ENCODE data around the gene PGM2. TPM values are rescaled to one million over a fixed set of nuclear protein-coding genes. Genes with fewer than 3 reads are reported as not detected.

The PGM2 gene
- total and polyA plus RNA-seq, 2 donors: 20.5 to 46.2 TPM

- no peak overlapping the region for H3K27ac ChIP-seq (ENCODE audit: low read depth in 1 of 2, low read length in 1 of 2)
- no peak for DNase-seq (ENCODE audit: low read depth in 6 of 9, low spot score in 9 of 9)
- H3K9me3 ChIP-seq (ENCODE audit: control insufficient read depth in 2 of 2, insufficient read depth in 1 of 2, low read length in 1 of 2): no peaks in the 10 kb centered on the region
- peaks cover 9 to 32% of the 10 kb centered on the region in 2 donors for H3K36me3 ChIP-seq (ENCODE audit: control insufficient read depth in 2 of 2, insufficient read depth in 2 of 2, low read length in 1 of 2)
- H3K4me3 ChIP-seq (ENCODE audit: low read length in 2 of 2): no peak overlapping the region
- over 99% methylated on average over 4 of the region's 4 CpGs for WGBS
- no peaks in the 10 kb centered on the region for H3K4me1 ChIP-seq (ENCODE audit: control insufficient read depth in 2 of 2, insufficient read depth in 2 of 2, low read length in 2 of 2)
- no peaks in the 10 kb centered on the region for H3K27me3 ChIP-seq (ENCODE audit: control insufficient read depth in 2 of 2, insufficient read depth in 1 of 2, low read length in 1 of 2)
Measured at GRCh38 chr4:37862961-37863360, 36.5 kb downstream of the PGM2 start.

- DNase-seq (ENCODE audit: low read depth in 6 of 9, low spot score in 9 of 9): no peak
- WGBS: 46% methylated on average over 4 of the region's 4 CpGs
- Histone ChIP-seq H3K36me3 (ENCODE audit: control insufficient read depth in 2 of 2, insufficient read depth in 2 of 2, low read length in 1 of 2) (peaks cover 9 to 31% of the 10 kb centered on the region in 2 donors), H3K9me3 (ENCODE audit: control insufficient read depth in 2 of 2, insufficient read depth in 1 of 2, low read length in 1 of 2) (no peaks in the 10 kb centered on the region), H3K27me3 (ENCODE audit: control insufficient read depth in 2 of 2, insufficient read depth in 1 of 2, low read length in 1 of 2) (no peaks in the 10 kb centered on the region), H3K27ac (ENCODE audit: low read depth in 1 of 2, low read length in 1 of 2) (no peak overlapping the region), H3K4me3 (ENCODE audit: low read length in 2 of 2) (no peak overlapping the region), H3K4me1 (ENCODE audit: control insufficient read depth in 2 of 2, insufficient read depth in 2 of 2, low read length in 2 of 2) (no peaks in the 10 kb centered on the region)
Measured at GRCh38 chr4:37864786-37865185, 38.3 kb downstream of the PGM2 start.

- 96% methylated on average over 3 of the region's 3 CpGs for WGBS
- no peak overlapping the region for H3K4me3 ChIP-seq (ENCODE audit: low read length in 2 of 2)
- no peak for DNase-seq (ENCODE audit: low read depth in 6 of 9, low spot score in 9 of 9)
Measured at GRCh38 chr4:37865450-37865849, 39.0 kb downstream of the PGM2 start.

GRCh38 chr4:37867102-37867501 is 40.6 kb downstream of the PGM2 start:
- Histone ChIP-seq H3K36me3 (ENCODE audit: control insufficient read depth in 2 of 2, insufficient read depth in 2 of 2, low read length in 1 of 2) (peaks cover 9 to 22% of the 10 kb centered on the region in 2 donors), H3K4me1 (ENCODE audit: control insufficient read depth in 2 of 2, insufficient read depth in 2 of 2, low read length in 2 of 2) (no peaks in the 10 kb centered on the region), H3K27ac (ENCODE audit: low read depth in 1 of 2, low read length in 1 of 2) (no peak overlapping the region), H3K4me3 (ENCODE audit: low read length in 2 of 2) (no peak overlapping the region), H3K9me3 (ENCODE audit: control insufficient read depth in 2 of 2, insufficient read depth in 1 of 2, low read length in 1 of 2) (no peaks in the 10 kb centered on the region), H3K27me3 (ENCODE audit: control insufficient read depth in 2 of 2, insufficient read depth in 1 of 2, low read length in 1 of 2) (no peaks in the 10 kb centered on the region)
- 98% methylated on average over 3 of the region's 3 CpGs for WGBS
- DNase-seq (ENCODE audit: low read depth in 6 of 9, low spot score in 9 of 9): no peak

More at GRCh38 chr4:37865450-37865849, 39.0 kb downstream of the PGM2 start:
- H3K27ac ChIP-seq (ENCODE audit: low read depth in 1 of 2, low read length in 1 of 2): no peak overlapping the region
- H3K36me3 ChIP-seq (ENCODE audit: control insufficient read depth in 2 of 2, insufficient read depth in 2 of 2, low read length in 1 of 2): peaks cover 9 to 31% of the 10 kb centered on the region in 2 donors
- H3K4me1 ChIP-seq (ENCODE audit: control insufficient read depth in 2 of 2, insufficient read depth in 2 of 2, low read length in 2 of 2): no peaks in the 10 kb centered on the region
- no peaks in the 10 kb centered on the region for H3K9me3 ChIP-seq (ENCODE audit: control insufficient read depth in 2 of 2, insufficient read depth in 1 of 2, low read length in 1 of 2)
- no peaks in the 10 kb centered on the region for H3K27me3 ChIP-seq (ENCODE audit: control insufficient read depth in 2 of 2, insufficient read depth in 1 of 2, low read length in 1 of 2)

GRCh38 chr4:37868238-37868637 is 41.8 kb downstream of the PGM2 start:
- no peaks in the 10 kb centered on the region for H3K4me1 ChIP-seq (ENCODE audit: control insufficient read depth in 2 of 2, insufficient read depth in 2 of 2, low read length in 2 of 2)
- H3K9me3 ChIP-seq (ENCODE audit: control insufficient read depth in 2 of 2, insufficient read depth in 1 of 2, low read length in 1 of 2): no peaks in the 10 kb centered on the region
- DNase-seq (ENCODE audit: low read depth in 6 of 9, low spot score in 9 of 9): no peak
- H3K27ac ChIP-seq (ENCODE audit: low read depth in 1 of 2, low read length in 1 of 2): no peak overlapping the region
- WGBS: 96% methylated on average over 4 of the region's 4 CpGs
- no peak overlapping the region for H3K4me3 ChIP-seq (ENCODE audit: low read length in 2 of 2)
- peaks cover 6 to 17% of the 10 kb centered on the region in 2 donors for H3K36me3 ChIP-seq (ENCODE audit: control insufficient read depth in 2 of 2, insufficient read depth in 2 of 2, low read length in 1 of 2)
- no peaks in the 10 kb centered on the region for H3K27me3 ChIP-seq (ENCODE audit: control insufficient read depth in 2 of 2, insufficient read depth in 1 of 2, low read length in 1 of 2)

- H3K27me3 ChIP-seq (ENCODE audit: control insufficient read depth in 2 of 2, insufficient read depth in 1 of 2, low read length in 1 of 2): no peaks in the 10 kb centered on the region
- H3K27ac ChIP-seq (ENCODE audit: low read depth in 1 of 2, low read length in 1 of 2): no peak overlapping the region
- 99% methylated on average over 1 of the region's 1 CpG for WGBS
Measured at GRCh38 chr4:37872310-37872988, 46.0 kb downstream of the PGM2 start.

GRCh38 chr4:37873386-37873785 is 46.9 kb downstream of the PGM2 start:
- Histone ChIP-seq H3K4me3 (ENCODE audit: low read length in 2 of 2) (no peak overlapping the region), H3K4me1 (ENCODE audit: control insufficient read depth in 2 of 2, insufficient read depth in 2 of 2, low read length in 2 of 2) (no peaks in the 10 kb centered on the region), H3K36me3 (ENCODE audit: control insufficient read depth in 2 of 2, insufficient read depth in 2 of 2, low read length in 1 of 2) (peaks cover 0 to 5% of the 10 kb centered on the region in 2 donors), H3K27me3 (ENCODE audit: control insufficient read depth in 2 of 2, insufficient read depth in 1 of 2, low read length in 1 of 2) (no peaks in the 10 kb centered on the region), H3K9me3 (ENCODE audit: control insufficient read depth in 2 of 2, insufficient read depth in 1 of 2, low read length in 1 of 2) (no peaks in the 10 kb centered on the region), H3K27ac (ENCODE audit: low read depth in 1 of 2, low read length in 1 of 2) (no peak overlapping the region)
- DNase-seq (ENCODE audit: low read depth in 6 of 9, low spot score in 9 of 9): no peak
- 100% methylated on average over 1 of the region's 1 CpG for WGBS

More at GRCh38 chr4:37872310-37872988, 46.0 kb downstream of the PGM2 start:
- peaks cover 0 to 5% of the 10 kb centered on the region in 2 donors for H3K36me3 ChIP-seq (ENCODE audit: control insufficient read depth in 2 of 2, insufficient read depth in 2 of 2, low read length in 1 of 2)
- no peak overlapping the region for H3K4me3 ChIP-seq (ENCODE audit: low read length in 2 of 2)
- no peak for DNase-seq (ENCODE audit: low read depth in 6 of 9, low spot score in 9 of 9)
- no peaks in the 10 kb centered on the region for H3K4me1 ChIP-seq (ENCODE audit: control insufficient read depth in 2 of 2, insufficient read depth in 2 of 2, low read length in 2 of 2)
- no peaks in the 10 kb centered on the region for H3K9me3 ChIP-seq (ENCODE audit: control insufficient read depth in 2 of 2, insufficient read depth in 1 of 2, low read length in 1 of 2)

- H3K36me3 ChIP-seq (ENCODE audit: control insufficient read depth in 2 of 2, insufficient read depth in 2 of 2, low read length in 1 of 2): no peaks in the 10 kb centered on the region
- WGBS: 99% methylated on average over 2 of the region's 2 CpGs
- no peak overlapping the region for H3K4me3 ChIP-seq (ENCODE audit: low read length in 2 of 2)
- H3K27me3 ChIP-seq (ENCODE audit: control insufficient read depth in 2 of 2, insufficient read depth in 1 of 2, low read length in 1 of 2): no peaks in the 10 kb centered on the region
- DNase-seq (ENCODE audit: low read depth in 6 of 9, low spot score in 9 of 9): no peak
- H3K4me1 ChIP-seq (ENCODE audit: control insufficient read depth in 2 of 2, insufficient read depth in 2 of 2, low read length in 2 of 2): no peaks in the 10 kb centered on the region
- H3K9me3 ChIP-seq (ENCODE audit: control insufficient read depth in 2 of 2, insufficient read depth in 1 of 2, low read length in 1 of 2): no peaks in the 10 kb centered on the region
- no peak overlapping the region for H3K27ac ChIP-seq (ENCODE audit: low read depth in 1 of 2, low read length in 1 of 2)
Measured at GRCh38 chr4:37876156-37876555, 49.7 kb downstream of the PGM2 start.

GRCh38 chr4:37879365-37879764 is 52.9 kb downstream of the PGM2 start:
- WGBS: 90% methylated on average over 8 of the region's 8 CpGs
- H3K4me1 ChIP-seq (ENCODE audit: control insufficient read depth in 2 of 2, insufficient read depth in 2 of 2, low read length in 2 of 2): no peaks in the 10 kb centered on the region
- no peaks in the 10 kb centered on the region for H3K27me3 ChIP-seq (ENCODE audit: control insufficient read depth in 2 of 2, insufficient read depth in 1 of 2, low read length in 1 of 2)
- no peak for DNase-seq (ENCODE audit: low read depth in 6 of 9, low spot score in 9 of 9)
- H3K36me3 ChIP-seq (ENCODE audit: control insufficient read depth in 2 of 2, insufficient read depth in 2 of 2, low read length in 1 of 2): no peaks in the 10 kb centered on the region
- H3K27ac ChIP-seq (ENCODE audit: low read depth in 1 of 2, low read length in 1 of 2): no peak overlapping the region
- no peak overlapping the region for H3K4me3 ChIP-seq (ENCODE audit: low read length in 2 of 2)
- no peaks in the 10 kb centered on the region for H3K9me3 ChIP-seq (ENCODE audit: control insufficient read depth in 2 of 2, insufficient read depth in 1 of 2, low read length in 1 of 2)

All from thymus (tissue), 11 donors.